GM18861 (cell line): ENCODE data around the gene INO80.

Experiments
- ATAC-seq: cut with Tn5 transposase; IDR thresholded peaks from one replicate; pipeline ENCODE4 v1.9.1; 2021; ENCODE audit not compliant: unreplicated experiment

INO80 gene

DNA sequence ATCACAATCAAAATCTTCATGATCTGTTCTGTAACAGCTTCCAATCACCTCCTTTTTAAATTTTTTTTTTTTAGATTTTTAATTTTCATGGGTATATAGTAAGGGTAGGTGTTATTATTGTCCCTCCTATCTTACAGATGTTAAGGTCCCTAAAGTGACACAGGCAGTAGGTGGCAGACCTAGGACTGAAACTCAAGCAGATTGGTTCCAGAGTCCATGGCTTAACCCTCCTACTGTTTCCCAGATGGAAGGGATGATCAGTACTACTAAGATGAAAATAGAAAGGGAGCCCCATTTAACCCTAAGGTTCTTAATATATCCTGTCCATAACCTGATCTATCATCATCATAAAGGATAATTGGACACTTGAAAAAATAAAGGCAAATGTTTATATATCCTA lies 105.7 kb downstream of the INO80 start:
- no peak for ATAC-seq

- no peak for ATAC-seq
Measured at GRCh38 chr15:41006479-41006878, 109.6 kb downstream of the INO80 start.

- ATAC-seq = no peak
Measured at GRCh38 chr15:41004490-41004889, 111.6 kb downstream of the INO80 start.

DNA sequence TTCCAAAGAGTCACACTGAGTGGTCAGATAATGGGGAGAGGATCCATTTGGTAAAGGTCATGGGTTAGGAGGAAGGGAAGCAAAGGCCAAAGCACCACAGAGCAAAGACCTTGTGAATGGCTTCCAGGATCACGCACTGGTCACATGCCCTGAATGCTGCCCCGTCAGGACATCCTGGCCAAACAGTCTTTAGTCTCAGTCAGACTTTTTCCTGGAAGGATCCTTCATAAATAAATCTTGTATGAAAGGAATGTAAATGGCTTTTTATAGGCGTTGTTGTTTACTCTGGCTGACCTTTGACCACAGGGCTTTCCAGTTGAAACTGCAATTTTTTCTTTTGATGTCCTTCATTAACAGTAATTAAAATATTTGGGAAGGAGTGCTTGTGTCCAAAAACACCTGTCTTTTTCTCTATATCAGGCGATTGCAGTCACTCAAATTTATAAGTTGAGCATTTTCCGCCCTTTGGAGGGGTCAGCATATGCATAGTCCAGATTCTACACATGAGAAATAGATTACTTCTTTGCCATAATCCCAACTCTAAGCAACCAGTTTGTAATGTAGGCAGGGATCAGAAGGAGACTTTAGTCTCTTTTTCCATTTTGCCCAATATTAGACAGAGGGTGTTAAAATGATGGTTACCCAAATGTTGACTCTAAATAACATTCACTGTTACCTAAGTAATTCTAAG lies 114.4 kb downstream of the INO80 start:
- no peak for ATAC-seq

GRCh38 chr15:40999190-40999589 lies 116.9 kb downstream of the INO80 start:
- ATAC-seq = no peak

- ATAC-seq = no peak
Measured at GRCh38 chr15:40995656-40996055, 120.4 kb downstream of the INO80 start.

- no peak for ATAC-seq
Measured at GRCh38 chr15:40992825-40993224, 123.3 kb downstream of the INO80 start.

- ATAC-seq = no peak
Measured at GRCh38 chr15:40992241-40992741, 123.8 kb downstream of the INO80 start.

GRCh38 chr15:40991355-40991754 lies 124.7 kb downstream of the INO80 start:
- no peak for ATAC-seq

- no peak for ATAC-seq
Measured at GRCh38 chr15:40990789-40991188, 125.3 kb downstream of the INO80 start.

GRCh38 chr15:40990080-40990479 lies 126.0 kb downstream of the INO80 start:
- no peak for ATAC-seq

DNA sequence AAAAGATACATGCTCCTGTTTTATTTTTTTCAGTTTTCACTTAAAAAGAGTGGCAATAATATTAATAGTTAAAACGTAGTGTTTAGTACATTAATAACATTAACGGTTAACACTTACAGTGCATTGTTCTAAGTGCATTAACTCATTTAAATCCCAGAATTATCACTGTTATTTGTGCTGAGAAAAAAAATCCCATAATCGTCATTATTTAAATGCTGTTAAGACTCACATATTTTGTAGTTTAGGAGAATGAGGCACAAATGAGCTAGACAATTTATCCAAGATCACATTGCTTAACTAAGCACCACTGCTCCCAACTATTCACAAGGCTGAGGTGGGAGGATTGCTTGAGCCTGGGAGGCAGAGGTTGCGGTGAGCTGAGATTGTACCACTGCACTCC lies 127.9 kb downstream of the INO80 start:
- ATAC-seq = no peak

- ATAC-seq = no peak
Measured at GRCh38 chr15:40986820-40987219, 129.3 kb downstream of the INO80 start.

DNA sequence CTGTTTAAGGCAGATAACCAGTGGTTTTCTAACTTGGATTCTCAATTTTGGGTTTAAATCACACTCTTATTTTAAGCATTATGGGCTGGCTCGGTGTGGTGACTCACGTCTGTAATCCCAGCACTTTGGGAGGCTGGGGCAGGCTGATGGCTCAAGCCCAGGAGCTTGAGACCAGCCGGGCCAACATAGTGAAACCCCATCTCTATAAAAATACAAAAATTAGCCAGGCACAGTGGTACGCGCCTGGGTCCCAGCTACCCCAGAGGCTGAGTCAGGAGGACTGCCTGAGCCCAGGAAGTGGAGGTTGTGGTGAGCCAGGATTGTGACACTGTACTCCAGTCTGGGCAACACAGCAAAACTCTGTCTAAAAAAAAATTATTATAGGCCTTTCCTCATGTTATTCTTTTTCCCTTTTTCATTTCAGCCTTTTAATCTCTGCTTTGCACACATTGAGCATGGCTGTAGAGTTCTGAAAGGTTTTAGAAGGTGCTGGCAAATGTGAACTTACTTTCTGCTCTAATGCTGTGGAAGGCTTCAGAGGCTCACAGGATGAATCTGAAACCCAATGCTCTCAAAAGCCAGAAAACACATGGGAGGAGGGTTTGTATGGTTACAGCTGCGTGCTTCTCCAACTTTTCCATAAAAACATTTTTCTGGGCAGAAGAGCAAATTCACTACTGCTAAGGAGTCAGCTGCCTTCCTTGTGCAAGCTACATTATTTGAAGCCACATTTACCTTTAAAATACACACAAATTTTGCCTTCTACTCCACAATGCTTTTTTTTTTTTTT lies 130.3 kb downstream of the INO80 start:
- no peak for ATAC-seq

- no peak for ATAC-seq
Measured at GRCh38 chr15:40984964-40985363, 131.1 kb downstream of the INO80 start.

- ATAC-seq = no peak
Measured at GRCh38 chr15:40984406-40984805, 131.7 kb downstream of the INO80 start.

- no peak for ATAC-seq
Measured at GRCh38 chr15:40982855-40983254, 133.2 kb downstream of the INO80 start.

GRCh38 chr15:40981186-40981585 lies 134.9 kb downstream of the INO80 start:
- ATAC-seq = no peak

- no peak for ATAC-seq
Measured at GRCh38 chr15:40978562-40978961, 137.5 kb downstream of the INO80 start.

- no peak for ATAC-seq
Measured at GRCh38 chr15:40978141-40978540, 137.9 kb downstream of the INO80 start.

DNA sequence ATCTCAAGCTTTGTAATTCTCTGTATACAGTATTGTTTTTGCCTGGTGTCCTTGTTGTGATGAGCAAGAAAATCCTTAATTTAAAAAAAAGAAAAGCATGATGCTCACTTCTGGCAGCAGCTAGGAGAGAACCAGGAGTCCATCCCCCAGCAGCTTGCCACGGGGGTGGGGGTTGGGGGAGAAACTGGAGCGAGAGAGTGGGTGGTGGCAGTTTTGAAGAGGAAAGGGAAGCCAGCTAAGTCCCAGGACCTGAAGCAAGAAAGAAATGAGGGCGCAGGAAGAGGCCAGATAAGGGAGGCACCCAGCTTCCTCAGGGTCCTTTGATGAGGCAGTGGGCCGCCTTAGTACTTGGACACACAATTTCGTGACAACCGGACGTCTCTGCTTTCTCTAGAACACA lies 139.3 kb downstream of the INO80 start:
- ATAC-seq = no peak

GRCh38 chr15:40974879-40975278 lies 141.2 kb downstream of the INO80 start:
- no peak for ATAC-seq
